ENCODE data around the gene CD244. TPM values are rescaled to one million over a fixed set of nuclear protein-coding genes. Genes with fewer than 3 reads are reported as not detected.

Gene CD244
- total and polyA plus RNA-seq, 2 donors (not counting 3 experiments of a cell fraction or from before 2014, with no cell fraction given), result not detected

- Histone ChIP-seq H3K4me1 (ENCODE audit: control insufficient read depth, extremely low read depth, insufficient read depth, low read length) (no peaks in the 10 kb centered on the region), H3K9me3 (replicated peaks; ENCODE audit: control insufficient read depth, insufficient read depth, low read length) (no peaks in the 10 kb centered on the region), H3K79me2 (ENCODE audit: control insufficient read depth, insufficient read depth, low read length) (no peaks in the 10 kb centered on the region), H4K20me1 (replicated peaks; ENCODE audit: control insufficient read depth, extremely low read depth, insufficient read depth, low read length) (no peaks in the 10 kb centered on the region), H3K4me2 (ENCODE audit: insufficient read depth, low read length) (no peak overlapping the region), H3K27ac (ENCODE audit: insufficient read depth, low read depth, low read length) (no peak overlapping the region), H3K36me3 (ENCODE audit: control insufficient read depth in 2 of 2, extremely low read depth in 1 of 2, insufficient read depth in 2 of 2, low read length in 2 of 2) (no peaks in the 10 kb centered on the region), H2AFZ (ENCODE audit: low read depth, low read length) (no peak overlapping the region), H3K4me3 (replicated peaks in 1 of 3; ENCODE audit: insufficient read depth in 1 of 3, low read depth in 1 of 3, low read length in 3 of 3) (no peak overlapping the region), H3K9ac (replicated peaks; ENCODE audit: extremely low read depth, insufficient read depth, low read length) (no peak overlapping the region), H3K9me1 (replicated peaks; ENCODE audit: control insufficient read depth, extremely low read depth, insufficient read depth, low read length) (no peaks in the 10 kb centered on the region), H3K27me3 (ENCODE audit: control insufficient read depth in 2 of 2, insufficient read depth in 2 of 2, low read length in 2 of 2) (no peaks in the 10 kb centered on the region)
- TF ChIP-seq GATA2 (IDR thresholded peaks at IDR 0.05; ENCODE audit: insufficient read depth, insufficient read length, low read depth, low read length) (no peak), CTCF (IDR thresholded peaks at IDR 0.05; ENCODE audit: extremely low read depth in 1 of 2, insufficient read depth in 1 of 2, low read depth in 1 of 2, low read length in 2 of 2) (no peak), POLR2A (IDR thresholded peaks at IDR 0.05; ENCODE audit: low read depth, low read length) (no peak), MYC (IDR thresholded peaks at IDR 0.05; ENCODE audit: low read depth, low read length) (no peak), FOS (IDR thresholded peaks at IDR 0.05; ENCODE audit: borderline replicate concordance, insufficient read depth, low read length) (no peak), MAX (IDR thresholded peaks at IDR 0.05; ENCODE audit: insufficient read depth, insufficient read length) (no peak), POLR2AphosphoS5 (IDR thresholded peaks at IDR 0.05; ENCODE audit: insufficient read depth, low read depth, low read length) (no peak), JUN (IDR thresholded peaks at IDR 0.05; ENCODE audit: borderline replicate concordance, insufficient read depth, insufficient read length, low read depth) (no peak), EZH2 (IDR thresholded peaks at IDR 0.05; ENCODE audit: borderline replicate concordance, low read depth, low read length, severe bottlenecking) (no peak)
- ChIA-PET CTCF (no interaction called here), POLR2A (no interaction called here)
- FAIRE-seq, result no peak
- dilution Hi-C loops (cut with MboI; ENCODE audit: extremely low pct_ligation_motif_present, low sequenced_read_pairs), result no loop called here
- BruUV-seq (replicated peaks), result no TSS peak
- intact Hi-C loops (cut with micrococcal nuclease), result no loop called here
- DNase-seq (ENCODE audit: low read depth, low spot score), result no peak
Observed at GRCh38 chr1:160864173-160864572, 1.5 kb upstream of the CD244 start.

Measured in endothelial cell of umbilical vein (primary cell).